ENCODE results near the gene CORO2B. TPM values are rescaled to one million over a fixed set of nuclear protein-coding genes. Genes with fewer than 3 reads are reported as not detected.

The CORO2B gene
- polyA plus RNA-seq, 1 donor from 2014 or later, result 15.1 TPM

DNA sequence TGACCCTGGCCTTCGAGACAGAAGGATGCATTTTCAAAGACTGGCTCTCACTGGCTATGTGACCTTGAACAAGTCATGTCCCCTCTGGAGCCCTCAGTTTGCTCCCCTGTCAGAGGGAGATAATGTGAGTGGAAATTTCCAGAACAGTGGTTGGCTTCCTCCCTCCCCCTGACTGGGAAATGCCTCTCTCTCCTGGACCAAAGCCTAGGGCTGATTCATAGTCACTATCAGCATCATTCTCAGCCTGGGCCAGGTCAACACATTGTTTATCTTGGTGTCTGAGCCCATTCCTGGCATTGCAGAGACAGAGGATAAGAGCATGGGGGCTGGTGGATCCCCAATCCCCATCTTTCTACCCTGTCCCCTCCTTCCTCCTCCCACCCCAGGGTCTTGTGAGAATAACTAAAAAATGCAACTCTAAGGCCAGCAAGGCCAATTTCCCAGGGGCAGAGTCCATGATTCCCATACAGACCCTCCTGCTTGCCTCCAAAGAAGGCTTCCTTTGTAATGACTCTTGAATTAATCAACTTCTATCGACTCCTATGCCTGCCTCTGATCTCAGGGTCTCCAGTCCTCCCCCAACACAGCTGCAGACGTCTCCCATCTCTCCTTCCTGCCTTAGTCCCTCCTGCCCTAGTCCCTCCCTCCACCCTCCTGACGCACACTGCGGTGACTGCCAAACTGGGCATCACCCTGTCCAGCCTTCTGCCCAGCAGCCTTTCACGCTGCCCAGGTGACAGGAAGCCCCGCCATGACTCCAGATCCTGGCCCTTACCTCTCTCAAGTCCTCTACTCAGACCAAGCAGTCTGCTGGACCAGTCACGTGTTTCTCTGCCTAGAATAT lies 35.4 kb upstream of the CORO2B start:
- no peak overlapping the region for H3K4me3 ChIP-seq (ENCODE audit: low read length)
- no peaks in the 10 kb centered on the region for H3K9me3 ChIP-seq (ENCODE audit: low read length)
- TF ChIP-seq EZH2 (IDR thresholded peaks at IDR 0.05; ENCODE audit: borderline replicate concordance, insufficient read depth, low read length, poor library complexity, severe bottlenecking) (no peak), POLR2AphosphoS5 (IDR thresholded peaks at IDR 0.05) (no peak), EP300 (conservative IDR thresholded peaks at IDR 0.05; ENCODE audit: poor library complexity, severe bottlenecking) (no peak), TAF1 (IDR thresholded peaks at IDR 0.05; ENCODE audit: low read depth) (no peak)
- TF ChIP-seq, protein P1, sequence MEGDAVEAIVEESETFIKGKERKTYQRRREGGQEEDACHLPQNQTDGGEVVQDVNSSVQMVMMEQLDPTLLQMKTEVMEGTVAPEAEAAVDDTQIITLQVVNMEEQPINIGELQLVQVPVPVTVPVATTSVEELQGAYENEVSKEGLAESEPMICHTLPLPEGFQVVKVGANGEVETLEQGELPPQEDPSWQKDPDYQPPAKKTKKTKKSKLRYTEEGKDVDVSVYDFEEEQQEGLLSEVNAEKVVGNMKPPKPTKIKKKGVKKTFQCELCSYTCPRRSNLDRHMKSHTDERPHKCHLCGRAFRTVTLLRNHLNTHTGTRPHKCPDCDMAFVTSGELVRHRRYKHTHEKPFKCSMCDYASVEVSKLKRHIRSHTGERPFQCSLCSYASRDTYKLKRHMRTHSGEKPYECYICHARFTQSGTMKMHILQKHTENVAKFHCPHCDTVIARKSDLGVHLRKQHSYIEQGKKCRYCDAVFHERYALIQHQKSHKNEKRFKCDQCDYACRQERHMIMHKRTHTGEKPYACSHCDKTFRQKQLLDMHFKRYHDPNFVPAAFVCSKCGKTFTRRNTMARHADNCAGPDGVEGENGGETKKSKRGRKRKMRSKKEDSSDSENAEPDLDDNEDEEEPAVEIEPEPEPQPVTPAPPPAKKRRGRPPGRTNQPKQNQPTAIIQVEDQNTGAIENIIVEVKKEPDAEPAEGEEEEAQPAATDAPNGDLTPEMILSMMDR (IDR thresholded peaks at IDR 0.05; ENCODE audit: poor library complexity, severe bottlenecking), result no peak
- TF ChIP-seq, protein P2, sequence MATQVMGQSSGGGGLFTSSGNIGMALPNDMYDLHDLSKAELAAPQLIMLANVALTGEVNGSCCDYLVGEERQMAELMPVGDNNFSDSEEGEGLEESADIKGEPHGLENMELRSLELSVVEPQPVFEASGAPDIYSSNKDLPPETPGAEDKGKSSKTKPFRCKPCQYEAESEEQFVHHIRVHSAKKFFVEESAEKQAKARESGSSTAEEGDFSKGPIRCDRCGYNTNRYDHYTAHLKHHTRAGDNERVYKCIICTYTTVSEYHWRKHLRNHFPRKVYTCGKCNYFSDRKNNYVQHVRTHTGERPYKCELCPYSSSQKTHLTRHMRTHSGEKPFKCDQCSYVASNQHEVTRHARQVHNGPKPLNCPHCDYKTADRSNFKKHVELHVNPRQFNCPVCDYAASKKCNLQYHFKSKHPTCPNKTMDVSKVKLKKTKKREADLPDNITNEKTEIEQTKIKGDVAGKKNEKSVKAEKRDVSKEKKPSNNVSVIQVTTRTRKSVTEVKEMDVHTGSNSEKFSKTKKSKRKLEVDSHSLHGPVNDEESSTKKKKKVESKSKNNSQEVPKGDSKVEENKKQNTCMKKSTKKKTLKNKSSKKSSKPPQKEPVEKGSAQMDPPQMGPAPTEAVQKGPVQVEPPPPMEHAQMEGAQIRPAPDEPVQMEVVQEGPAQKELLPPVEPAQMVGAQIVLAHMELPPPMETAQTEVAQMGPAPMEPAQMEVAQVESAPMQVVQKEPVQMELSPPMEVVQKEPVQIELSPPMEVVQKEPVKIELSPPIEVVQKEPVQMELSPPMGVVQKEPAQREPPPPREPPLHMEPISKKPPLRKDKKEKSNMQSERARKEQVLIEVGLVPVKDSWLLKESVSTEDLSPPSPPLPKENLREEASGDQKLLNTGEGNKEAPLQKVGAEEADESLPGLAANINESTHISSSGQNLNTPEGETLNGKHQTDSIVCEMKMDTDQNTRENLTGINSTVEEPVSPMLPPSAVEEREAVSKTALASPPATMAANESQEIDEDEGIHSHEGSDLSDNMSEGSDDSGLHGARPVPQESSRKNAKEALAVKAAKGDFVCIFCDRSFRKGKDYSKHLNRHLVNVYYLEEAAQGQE (IDR thresholded peaks at IDR 0.05; ENCODE audit: borderline replicate concordance), result no peak
- no peaks in the 10 kb centered on the region for H3F3A ChIP-seq (ENCODE audit: insufficient read depth, low read length, poor library complexity, severe bottlenecking)
- no peaks in the 10 kb centered on the region for H3K9me2 ChIP-seq (ENCODE audit: insufficient read depth, low read length)
- H3K36me3 ChIP-seq (ENCODE audit: insufficient read depth, low read length), result no peaks in the 10 kb centered on the region
- H4K20me1 ChIP-seq (ENCODE audit: insufficient read depth), result no peaks in the 10 kb centered on the region
- H3K4me2 ChIP-seq (ENCODE audit: low read length), result no peak overlapping the region
- no peak overlapping the region for H3K27ac ChIP-seq (ENCODE audit: low read length)
- H2AFZ ChIP-seq (ENCODE audit: low read depth, low read length), result no peak overlapping the region
- no peak overlapping the region for H3K9ac ChIP-seq (ENCODE audit: low read length)
- no peaks in the 10 kb centered on the region for H3K79me2 ChIP-seq (replicated peaks; ENCODE audit: insufficient read depth, low read length)
- no peaks in the 10 kb centered on the region for H3K27me3 ChIP-seq (ENCODE audit: insufficient read depth, low read depth, low read length)

DNA sequence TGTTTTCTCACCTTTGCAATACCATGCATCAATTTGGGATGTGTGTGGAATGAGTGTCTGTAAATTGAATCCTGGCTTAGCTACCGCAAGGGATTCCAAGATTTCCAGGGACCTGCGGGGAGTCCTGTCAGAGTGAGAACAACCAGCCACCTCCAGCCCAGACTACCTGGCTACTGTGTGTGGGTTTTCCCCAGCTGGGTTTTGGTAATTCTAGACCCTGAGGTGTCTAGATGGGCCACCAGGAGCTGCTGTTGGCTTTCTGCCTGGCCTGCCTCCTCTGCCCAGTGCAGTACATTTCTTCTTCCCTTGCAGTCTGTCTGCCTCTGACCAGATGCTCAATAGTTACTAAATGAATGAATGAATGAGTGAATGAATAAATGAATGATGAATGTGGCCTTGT lies 32.5 kb upstream of the CORO2B start:
- H3K79me2 ChIP-seq (replicated peaks; ENCODE audit: insufficient read depth, low read length), result no peaks in the 10 kb centered on the region
- no peaks in the 10 kb centered on the region for H3K27me3 ChIP-seq (ENCODE audit: insufficient read depth, low read depth, low read length)
- H2AFZ ChIP-seq (ENCODE audit: low read depth, low read length), result no peak overlapping the region
- no peak overlapping the region for H3K4me3 ChIP-seq (ENCODE audit: low read length)
- H4K20me1 ChIP-seq (ENCODE audit: insufficient read depth), result no peaks in the 10 kb centered on the region
- H3K9me3 ChIP-seq (ENCODE audit: low read length), result no peaks in the 10 kb centered on the region
- H3F3A ChIP-seq (ENCODE audit: insufficient read depth, low read length, poor library complexity, severe bottlenecking), result no peaks in the 10 kb centered on the region
- no peaks in the 10 kb centered on the region for H3K36me3 ChIP-seq (ENCODE audit: insufficient read depth, low read length)
- no peak overlapping the region for H3K9ac ChIP-seq (ENCODE audit: low read length)
- H3K27ac ChIP-seq (ENCODE audit: low read length), result no peak overlapping the region
- H3K9me2 ChIP-seq (ENCODE audit: insufficient read depth, low read length), result no peaks in the 10 kb centered on the region
- no peak overlapping the region for H3K4me2 ChIP-seq (ENCODE audit: low read length)
- TF ChIP-seq TAF1 (IDR thresholded peaks at IDR 0.05; ENCODE audit: low read depth) (no peak), POLR2AphosphoS5 (IDR thresholded peaks at IDR 0.05) (no peak), SMC3 (conservative IDR thresholded peaks at IDR 0.05; ENCODE audit: poor library complexity) (no peak), EZH2 (IDR thresholded peaks at IDR 0.05; ENCODE audit: borderline replicate concordance, insufficient read depth, low read length, poor library complexity, severe bottlenecking) (no peak), EP300 (conservative IDR thresholded peaks at IDR 0.05; ENCODE audit: poor library complexity, severe bottlenecking) (no peak), MXI1 (conservative IDR thresholded peaks at IDR 0.05; ENCODE audit: poor library complexity, severe bottlenecking) (no peak), RAD21 (conservative IDR thresholded peaks at IDR 0.05) (no peak)
- TF ChIP-seq, protein P1 (IDR thresholded peaks at IDR 0.05; ENCODE audit: poor library complexity, severe bottlenecking), result no peak
- TF ChIP-seq, protein P2 (IDR thresholded peaks at IDR 0.05; ENCODE audit: borderline replicate concordance), result no peak

Measured in neural cell (in vitro differentiated cells).